ENCODE data around the gene IL18R1. TPM values are rescaled to one million over a fixed set of nuclear protein-coding genes. Genes with fewer than 3 reads are reported as not detected.

IL18R1 gene
- polyA plus RNA-seq, 1 donor (not counting 4 experiments of a cell fraction or from before 2014, with no cell fraction given) = 1.7 TPM

DNA sequence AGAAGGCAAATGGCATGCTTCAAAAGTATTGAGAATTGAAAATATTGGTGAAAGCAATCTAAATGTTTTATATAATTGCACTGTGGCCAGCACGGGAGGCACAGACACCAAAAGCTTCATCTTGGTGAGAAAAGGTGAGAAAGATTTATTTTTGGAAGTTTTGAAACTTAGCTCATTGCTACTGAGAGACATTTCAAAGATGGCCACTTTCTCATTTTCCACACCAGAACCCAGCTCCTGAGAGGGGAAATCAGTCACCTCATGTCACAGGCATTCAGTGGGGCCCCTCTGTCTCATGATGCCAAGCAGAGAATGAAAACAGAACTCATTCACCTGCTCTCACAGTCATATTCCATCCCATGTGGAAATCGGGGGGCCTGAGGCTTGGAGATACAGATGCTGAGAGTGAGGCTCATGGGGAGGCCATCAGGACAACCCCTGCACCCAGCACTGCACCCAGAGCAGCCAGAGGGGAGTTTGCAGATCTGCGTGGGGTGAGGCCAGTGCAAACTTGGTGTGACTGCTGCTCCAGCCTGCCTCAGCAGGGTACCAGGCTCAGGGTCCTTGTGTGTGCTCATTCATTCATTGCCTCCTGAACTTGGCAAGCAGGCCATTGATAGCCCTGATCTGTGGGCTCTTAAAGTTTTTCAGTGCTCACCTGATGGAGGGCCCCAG lies 31.4 kb downstream of the IL18R1 start:
- dilution Hi-C loops (cut with MboI; ENCODE audit: extremely low pct_ligation_motif_present, low sequenced_read_pairs) = no loop called here

DNA sequence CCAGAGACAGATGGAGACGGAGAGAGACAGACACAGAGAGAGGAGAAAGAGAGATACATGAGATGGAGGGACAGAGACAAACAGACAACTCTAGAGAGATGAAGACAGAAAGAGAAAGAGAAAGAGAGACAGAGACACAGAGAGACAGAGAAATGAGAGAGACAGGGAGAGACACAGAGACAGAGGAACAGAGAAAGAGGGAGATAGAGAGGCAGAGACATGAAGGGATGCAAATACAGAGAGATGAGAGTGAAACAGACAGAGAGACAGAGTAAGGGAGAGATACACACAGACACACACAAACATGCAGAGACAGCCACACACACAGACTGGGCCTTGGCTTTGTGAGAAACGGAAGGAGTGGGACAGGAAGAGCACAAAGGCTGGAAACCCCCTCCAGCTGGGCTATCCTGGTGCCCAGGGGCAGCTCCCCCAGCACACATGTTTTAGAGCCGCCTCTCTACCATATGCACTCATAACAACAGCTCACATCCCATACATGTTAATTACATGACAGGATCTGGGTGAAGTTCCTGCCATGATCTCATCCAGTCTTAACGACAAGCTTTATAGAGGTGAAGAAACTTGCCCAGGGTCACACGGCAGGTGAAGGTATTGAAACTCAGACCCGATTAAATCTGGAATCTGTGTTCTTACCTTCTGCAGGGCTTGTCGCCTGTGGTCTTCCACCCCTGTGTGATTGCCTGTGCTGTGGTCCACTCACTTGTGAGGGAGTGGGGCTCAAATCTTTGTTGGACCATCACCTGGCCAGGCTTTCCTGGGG lies 32.4 kb downstream of the IL18R1 start:
- Histone ChIP-seq H2AFZ (ENCODE audit: control insufficient read depth, low read length) (no peak overlapping the region), H3K9me3 (ENCODE audit: control insufficient read depth, low read depth, low read length) (peaks cover 3% of the 10 kb centered on the region), H3K9ac (ENCODE audit: control insufficient read depth, extremely low read depth, insufficient read depth, low read length) (no peak overlapping the region), H3K4me2 (ENCODE audit: control insufficient read depth, extremely low read depth, insufficient read depth, low read depth, low read length) (no peak overlapping the region), H4K20me1 (ENCODE audit: control insufficient read depth, extremely low read depth, insufficient read depth, low read length) (no peaks in the 10 kb centered on the region), H3K4me3 (ENCODE audit: control insufficient read depth in 2 of 3, extremely low read depth in 1 of 3, insufficient read depth in 2 of 3, low read depth in 1 of 3, low read length in 3 of 3) (no peak overlapping the region), H3K27me3 (ENCODE audit: control insufficient read depth, extremely low read depth, insufficient read depth, low read length) (no peaks in the 10 kb centered on the region), H3K27ac (ENCODE audit: control insufficient read depth, insufficient read depth, low read length) (no peak overlapping the region), H3K79me2 (ENCODE audit: control insufficient read depth, insufficient read depth, low read length) (no peaks in the 10 kb centered on the region), H3K36me3 (ENCODE audit: control insufficient read depth in 2 of 2, extremely low read depth in 1 of 2, insufficient read depth in 2 of 2, low read length in 2 of 2) (no peaks in the 10 kb centered on the region), H3K4me1 (ENCODE audit: control insufficient read depth, extremely low read depth, insufficient read depth, low read length) (peaks cover 3% of the 10 kb centered on the region), H3K9me1 (ENCODE audit: control insufficient read depth, extremely low read depth, insufficient read depth, low read length) (no peaks in the 10 kb centered on the region)
- TF ChIP-seq, protein P1, sequence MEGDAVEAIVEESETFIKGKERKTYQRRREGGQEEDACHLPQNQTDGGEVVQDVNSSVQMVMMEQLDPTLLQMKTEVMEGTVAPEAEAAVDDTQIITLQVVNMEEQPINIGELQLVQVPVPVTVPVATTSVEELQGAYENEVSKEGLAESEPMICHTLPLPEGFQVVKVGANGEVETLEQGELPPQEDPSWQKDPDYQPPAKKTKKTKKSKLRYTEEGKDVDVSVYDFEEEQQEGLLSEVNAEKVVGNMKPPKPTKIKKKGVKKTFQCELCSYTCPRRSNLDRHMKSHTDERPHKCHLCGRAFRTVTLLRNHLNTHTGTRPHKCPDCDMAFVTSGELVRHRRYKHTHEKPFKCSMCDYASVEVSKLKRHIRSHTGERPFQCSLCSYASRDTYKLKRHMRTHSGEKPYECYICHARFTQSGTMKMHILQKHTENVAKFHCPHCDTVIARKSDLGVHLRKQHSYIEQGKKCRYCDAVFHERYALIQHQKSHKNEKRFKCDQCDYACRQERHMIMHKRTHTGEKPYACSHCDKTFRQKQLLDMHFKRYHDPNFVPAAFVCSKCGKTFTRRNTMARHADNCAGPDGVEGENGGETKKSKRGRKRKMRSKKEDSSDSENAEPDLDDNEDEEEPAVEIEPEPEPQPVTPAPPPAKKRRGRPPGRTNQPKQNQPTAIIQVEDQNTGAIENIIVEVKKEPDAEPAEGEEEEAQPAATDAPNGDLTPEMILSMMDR (optimal IDR thresholded peaks at IDR 0.05 in 1 of 3, IDR thresholded peaks at IDR 0.05 in 1 of 3, conservative IDR thresholded peaks at IDR 0.05 in 1 of 3; ENCODE audit: extremely low read depth in 1 of 3, insufficient read depth in 2 of 3, low read length in 3 of 3) = no peak
- no peak for TF ChIP-seq EZH2 (IDR thresholded peaks at IDR 0.05; ENCODE audit: low read length)
- dilution Hi-C loops (cut with MboI; ENCODE audit: extremely low pct_ligation_motif_present, low sequenced_read_pairs) = no loop called here
- DNase-seq (ENCODE audit: low read depth, low spot score) = no peak
- FAIRE-seq = no peak

More for the DNA sequence above, 31.4 kb downstream of the IL18R1 start:
- no peak for DNase-seq (ENCODE audit: low read depth, low spot score)
- no peaks in the 10 kb centered on the region for H3K79me2 ChIP-seq (ENCODE audit: control insufficient read depth, insufficient read depth, low read length)
- H2AFZ ChIP-seq (ENCODE audit: control insufficient read depth, low read length) = no peak overlapping the region
- no peaks in the 10 kb centered on the region for H4K20me1 ChIP-seq (ENCODE audit: control insufficient read depth, extremely low read depth, insufficient read depth, low read length)
- H3K4me2 ChIP-seq (ENCODE audit: control insufficient read depth, extremely low read depth, insufficient read depth, low read depth, low read length) = no peak overlapping the region
- H3K36me3 ChIP-seq (ENCODE audit: control insufficient read depth in 2 of 2, extremely low read depth in 1 of 2, insufficient read depth in 2 of 2, low read length in 2 of 2) = no peaks in the 10 kb centered on the region
- H3K9ac ChIP-seq (ENCODE audit: control insufficient read depth, extremely low read depth, insufficient read depth, low read length) = no peak overlapping the region
- no peak overlapping the region for H3K27ac ChIP-seq (ENCODE audit: control insufficient read depth, insufficient read depth, low read length)
- H3K27me3 ChIP-seq (ENCODE audit: control insufficient read depth, extremely low read depth, insufficient read depth, low read length) = no peaks in the 10 kb centered on the region
- H3K9me1 ChIP-seq (ENCODE audit: control insufficient read depth, extremely low read depth, insufficient read depth, low read length) = no peaks in the 10 kb centered on the region
- FAIRE-seq = no peak
- H3K4me1 ChIP-seq (ENCODE audit: control insufficient read depth, extremely low read depth, insufficient read depth, low read length) = peaks cover 3% of the 10 kb centered on the region
- TF ChIP-seq EZH2 (IDR thresholded peaks at IDR 0.05; ENCODE audit: low read length) = no peak
- TF ChIP-seq, protein P1 (optimal IDR thresholded peaks at IDR 0.05 in 1 of 3, IDR thresholded peaks at IDR 0.05 in 1 of 3, conservative IDR thresholded peaks at IDR 0.05 in 1 of 3; ENCODE audit: extremely low read depth in 1 of 3, insufficient read depth in 2 of 3, low read length in 3 of 3) = no peak
- no peak overlapping the region for H3K4me3 ChIP-seq (ENCODE audit: control insufficient read depth in 2 of 3, extremely low read depth in 1 of 3, insufficient read depth in 2 of 3, low read depth in 1 of 3, low read length in 3 of 3)
- H3K9me3 ChIP-seq (ENCODE audit: control insufficient read depth, low read depth, low read length) = peaks cover 3% of the 10 kb centered on the region
